ENCODE results near the gene SIRT2. TPM values are rescaled to one million over a fixed set of nuclear protein-coding genes. Genes with fewer than 3 reads are reported as not detected.

The SIRT2 gene
- total and polyA plus RNA-seq, 2 of the 8 experiments (the other 6 are each of a cell fraction or from before 2014, with no cell fraction given), result 6.5 to 10.0 TPM

DNA sequence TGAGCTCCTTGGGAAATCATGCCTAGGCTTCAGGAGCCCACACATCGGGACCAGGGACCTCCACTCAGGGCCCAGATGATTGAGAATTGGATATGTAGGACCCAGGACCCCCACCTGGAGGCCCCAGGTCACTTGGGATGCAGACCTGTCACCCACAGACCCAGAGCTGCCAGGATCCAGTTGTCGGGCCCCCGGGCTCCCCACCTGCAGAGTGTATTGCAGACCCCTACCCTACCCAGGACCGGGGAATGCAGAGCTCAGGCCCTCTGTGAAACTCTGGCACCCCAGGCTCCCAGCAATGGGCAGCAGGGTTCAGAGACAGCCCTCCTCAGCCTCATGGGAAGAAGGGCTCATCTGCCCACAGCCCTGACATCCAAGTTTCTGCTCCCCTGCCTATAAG, 6.2 kb upstream of the SIRT2 start:
- no peak for FAIRE-seq
- H2BK5ac ChIP-seq (ENCODE audit: low read depth, low read length), result no peak overlapping the region
- H3K36me3 ChIP-seq (ENCODE audit: control insufficient read depth in 2 of 4, insufficient read depth in 4 of 4, low read length in 3 of 4), result peaks cover 0 to 15% (median 1%) of the 10 kb centered on the region in 4 experiments; a peak in 3 of 8 replicates
- H4K5ac ChIP-seq (ENCODE audit: insufficient read length, low read depth, low read length), result no peak overlapping the region
- ChIA-PET CTCF (ENCODE audit: partially characterized antibody) (interaction anchor here (0.6 to 1.3 kb wide), 3 partner anchors 45 to 56 kb away, joined by 3 to 4 read pairs (median 3); no protein-coding TSS in a partner anchor), POLR2A (ENCODE audit: partially characterized antibody) (interaction anchor here (0.6 to 2.0 kb wide), 7 partner anchors 9 to 337 kb away, joined by 3 to 10 read pairs (median 3); partner anchors contain the start of gene MRPS12)
- no peak overlapping the region for H2AFZ ChIP-seq (ENCODE audit: low read length)
- H2AK5ac ChIP-seq (ENCODE audit: low read depth, low read length), result no peak overlapping the region
- H3K4me3 ChIP-seq (ENCODE audit: extremely low read depth in 1 of 4, insufficient read depth in 2 of 4, low read depth in 3 of 4, low read length in 4 of 4), result no peak overlapping the region
- H3K9me3 ChIP-seq (ENCODE audit: insufficient read depth in 2 of 2, low read depth in 1 of 2, low read length in 1 of 2), result peaks cover 0 to 2% of the 10 kb centered on the region in 2 experiments; a peak in 1 of 4 replicates
- no peaks in the 10 kb centered on the region for H3K79me1 ChIP-seq (ENCODE audit: low read depth, low read length)
- H4K91ac ChIP-seq (replicated peaks; ENCODE audit: insufficient read length, low read length), result no peak overlapping the region
- H3K4ac ChIP-seq (replicated peaks; ENCODE audit: insufficient read length, low read depth, low read length), result no peak overlapping the region
- H3K79me2 ChIP-seq (ENCODE audit: control insufficient read depth in 1 of 2, insufficient read depth in 2 of 2, low read length in 2 of 2), result peaks cover 0 to 12% of the 10 kb centered on the region in 2 experiments; a peak in 2 of 4 replicates
- no peak overlapping the region for H3K18ac ChIP-seq (ENCODE audit: extremely low read depth, low read length)
- no peak overlapping the region for H3K56ac ChIP-seq (replicated peaks; ENCODE audit: insufficient read length, low read depth, low read length)
- H2BK120ac ChIP-seq (replicated peaks; ENCODE audit: low read depth, low read length), result no peak overlapping the region
- no peak overlapping the region for H2BK15ac ChIP-seq (ENCODE audit: low read length)
- H4K8ac ChIP-seq (ENCODE audit: extremely low read depth, insufficient read depth, low read length), result no peak overlapping the region
- no peak for DNase-seq (ENCODE audit: low read depth in 1 of 2, low spot score in 2 of 2)
- no peak overlapping the region for H2BK20ac ChIP-seq (ENCODE audit: low read length)
- no peak overlapping the region for H2BK12ac ChIP-seq (ENCODE audit: low read depth, low read length)
- H3K4me1 ChIP-seq (replicated peaks in 1 of 4; ENCODE audit: control insufficient read depth in 3 of 4, insufficient read depth in 4 of 4, low read length in 3 of 4), result peaks cover 0 to 6% (median 3%) of the 10 kb centered on the region in 4 experiments; a peak in 3 of 7 replicates
- H3K27me3 ChIP-seq (replicated peaks in 1 of 4; ENCODE audit: control insufficient read depth in 3 of 4, extremely low read depth in 1 of 4, insufficient read depth in 3 of 4, low read length in 3 of 4), result no peaks in the 10 kb centered on the region
- H4K20me1 ChIP-seq (replicated peaks in 1 of 2; ENCODE audit: control insufficient read depth in 1 of 2, insufficient read depth in 2 of 2, low read length in 2 of 2), result peaks cover 0 to 6% of the 10 kb centered on the region in 2 experiments
- H3K9ac ChIP-seq (replicated peaks in 1 of 4; ENCODE audit: extremely low read depth in 1 of 4, low read depth in 3 of 4, low read length in 3 of 4), result no peak overlapping the region
- 89% methylated on average over 4 of the region's 4 CpGs; no CpG with 5 or more reads in 1 of the 2 experiments for WGBS, 2 experiments (ENCODE audit: extremely low coverage in 1 of 2, insufficient coverage in 1 of 2, insufficient read length in 1 of 2, insufficient replicate concordance in 2 of 2, low coverage in 1 of 2, low lambda C conversion rate in 2 of 2, missing lambda C conversion rate in 1 of 2)
- no peak overlapping the region for H3K14ac ChIP-seq (ENCODE audit: insufficient read length)
- H3K23ac ChIP-seq (ENCODE audit: insufficient read length), result no peak overlapping the region
- 0 out of 2 replicates have a peak, but pooled peaks cover 4% of the 10 kb centered on the region for H3K23me2 ChIP-seq (ENCODE audit: low read depth, low read length)
- no peak overlapping the region for H3K4me2 ChIP-seq (ENCODE audit: insufficient read depth in 1 of 2, low read depth in 2 of 2, low read length in 2 of 2)
- no peak overlapping the region for H3K27ac ChIP-seq (ENCODE audit: low read depth, low read length)
- TF ChIP-seq EZH2 (IDR thresholded peaks at IDR 0.05; ENCODE audit: low read depth, low read length, severe bottlenecking) (no peak), TCF12 (IDR thresholded peaks at IDR 0.05; ENCODE audit: low read depth, low read length) (no peak), CHD2 (IDR thresholded peaks at IDR 0.05; ENCODE audit: low read length) (no peak), ASH2L (IDR thresholded peaks at IDR 0.05; ENCODE audit: low read length) (no peak), EGR1 (IDR thresholded peaks at IDR 0.05; ENCODE audit: borderline replicate concordance, low read depth, low read length) (no peak), GABPA (IDR thresholded peaks at IDR 0.05; ENCODE audit: borderline replicate concordance, insufficient read depth, low read length) (no peak), CTCF (IDR thresholded peaks at IDR 0.05; ENCODE audit: control extremely low read depth in 1 of 3, insufficient read depth in 1 of 3, low read depth in 1 of 3, low read length in 3 of 3) (no peak), TEAD4 (IDR thresholded peaks at IDR 0.05; ENCODE audit: low read depth, low read length) (no peak), EP300 (IDR thresholded peaks at IDR 0.05; ENCODE audit: borderline replicate concordance in 1 of 2, low read depth in 2 of 2, low read length in 2 of 2) (no peak)
- TF ChIP-seq, protein P1, sequence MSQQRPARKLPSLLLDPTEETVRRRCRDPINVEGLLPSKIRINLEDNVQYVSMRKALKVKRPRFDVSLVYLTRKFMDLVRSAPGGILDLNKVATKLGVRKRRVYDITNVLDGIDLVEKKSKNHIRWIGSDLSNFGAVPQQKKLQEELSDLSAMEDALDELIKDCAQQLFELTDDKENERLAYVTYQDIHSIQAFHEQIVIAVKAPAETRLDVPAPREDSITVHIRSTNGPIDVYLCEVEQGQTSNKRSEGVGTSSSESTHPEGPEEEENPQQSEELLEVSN (IDR thresholded peaks at IDR 0.05), result no peak

Measured in H1 (cell line).